Measurements from ENCODE around the gene SLC22A31.

- TF ChIP-seq TEAD4 (IDR thresholded peaks at IDR 0.05; ENCODE audit: borderline replicate concordance, insufficient read depth), result no peak
- TF ChIP-seq CTCF (IDR thresholded peaks at IDR 0.05), result no peak
- no peak for TF ChIP-seq ZBTB33 (IDR thresholded peaks at IDR 0.05; ENCODE audit: borderline replicate concordance, low read depth)
- no peak for TF ChIP-seq POLR2AphosphoS5 (IDR thresholded peaks at IDR 0.05; ENCODE audit: low read depth, low read length)
- TF ChIP-seq TAF1 (IDR thresholded peaks at IDR 0.05; ENCODE audit: borderline replicate concordance, low read depth, low read length), result no peak
- TF ChIP-seq SIN3A (IDR thresholded peaks at IDR 0.05; ENCODE audit: borderline replicate concordance, low read depth, low read length), result no peak
- no peak for TF ChIP-seq GABPA (IDR thresholded peaks at IDR 0.05; ENCODE audit: low read depth)
Observed at GRCh38 chr16:89171216-89172170, 28.8 kb downstream of the SLC22A31 start, which contains the start of gene CDH15.

Data from SK-N-SH (cell line).